Panc1 (cell line): ENCODE data around the gene ASPRV1. TPM values are rescaled to one million over a fixed set of nuclear protein-coding genes. Genes with fewer than 3 reads are reported as not detected.

Source experiments
- ATAC-seq: fragments of 200-7000 bp; cut with Tn5 transposase; 2 replicates; pipeline ENCODE4 v1.9.1; 2020; ENCODE audit warnings: mild to moderate bottlenecking, moderate library complexity
- BruUV-seq: library from RNA; stranded (reverse); fragments of 400-500 nt; replicated peaks from 2 replicates; lab custom pipeline; 2021; lab: Mats Ljungman, UMichigan
- CTCF ChIA-PET: fragments of 300-600 bp; sonication (Branson Sonifier 250); formaldehyde crosslinking; loops from one replicate; lab custom pipeline; 2022; ENCODE audit warnings: antibody characterized with exemption; lab: Charles Lee
- POLR2A ChIA-PET: fragments of 300-600 bp; sonication (Branson Sonifier 250); formaldehyde crosslinking; loops from one replicate; lab custom pipeline; 2022; ENCODE audit warnings: antibody characterized with exemption; lab: Charles Lee
- DNase-seq: peaks from one replicate; pipeline ENCODE4 v3.0.0-alpha.2; 2010; ENCODE audit warnings: low read depth, low spot score
- H3K27ac ChIP-seq: 2 replicates; pipeline ENCODE4 v1.5.1; 2011; ENCODE audit warnings: mild to moderate bottlenecking, low read length, inconsistent platforms
- H3K27me3 ChIP-seq: fragments of 200-500 bp; sonication (Bioruptor generic); 2 replicates; pipeline ENCODE4 v1.6.0; 2014; ENCODE audit warnings: low read length, inconsistent platforms; ENCODE audit not compliant: control insufficient read depth, insufficient read depth
- H3K36me3 ChIP-seq: fragments of 200-500 bp; sonication (Bioruptor generic); 2 replicates; pipeline ENCODE4 v1.5.1; 2014; ENCODE audit warnings: inconsistent platforms, mild to moderate bottlenecking, low read length, moderate library complexity; ENCODE audit not compliant: control insufficient read depth, insufficient read depth
- H3K4me1 ChIP-seq: 2 replicates; pipeline ENCODE4 v1.5.1; 2011; ENCODE audit warnings: inconsistent platforms, mild to moderate bottlenecking, low read length, moderate library complexity; ENCODE audit not compliant: control insufficient read depth, insufficient read depth
- H3K4me3 ChIP-seq, 2 experiments: 2 replicates each; pipeline ENCODE4 v1.5.1; 2011 to 2012; ENCODE audit warnings: low read depth in 2 of 2, low read length in 2 of 2, mild to moderate bottlenecking in 2 of 2, inconsistent platforms in 1 of 2, moderate library complexity in 1 of 2
- H3K9me3 ChIP-seq: fragments of 200-500 bp; sonication (Bioruptor generic); 2 replicates; pipeline ENCODE4 v1.5.1; 2014; ENCODE audit warnings: low read depth, mild to moderate bottlenecking, inconsistent platforms, low read length, moderate library complexity; ENCODE audit not compliant: control insufficient read depth, insufficient read depth
- CTCF ChIP-seq: fragments of 450-650 bp; IDR thresholded peaks from 2 replicates; pipeline ENCODE4 v1.5.1; 2017; ENCODE audit warnings: mild to moderate bottlenecking
- POLR2AphosphoS5 ChIP-seq: IDR thresholded peaks from 2 replicates; pipeline ENCODE4 v1.6.1; 2012; ENCODE audit warnings: mild to moderate bottlenecking, low read depth, low read length, moderate library complexity
- SIN3A ChIP-seq: IDR thresholded peaks from 2 replicates; pipeline ENCODE4 v1.6.1; 2012; ENCODE audit warnings: low read depth, mild to moderate bottlenecking, low read length, moderate library complexity, borderline replicate concordance; ENCODE audit not compliant: insufficient read depth
- TCF7L2 ChIP-seq: IDR thresholded peaks from 2 replicates; pipeline ENCODE4 v1.6.1; 2011; ENCODE audit warnings: mild to moderate bottlenecking, low read depth, low read length, inconsistent platforms
- in situ Hi-C: cut with HindIII; loops from 2 replicates; pipeline ENCODE4 v1.10.0; 2016; ENCODE audit warnings: low sequenced_read_pairs, low pct_unique_long_range_greater_than_20kb
- intact Hi-C: fragments of 100-400 bp; cut with micrococcal nuclease; formaldehyde crosslinking; loops from one replicate; pipeline ENCODE4 v1.10.0; 2022; ENCODE audit not compliant: unreplicated experiment
- total RNA-seq: library from RNA; stranded (reverse); gene quantifications from one replicate; pipeline ENCODE4 v1.2.1, GENCODE V29; 2021; ENCODE audit not compliant: unreplicated experiment
- TF ChIP-seq, protein P1 (sequence below), 2 experiments: IDR thresholded peaks; 2 replicates each; pipeline ENCODE4 v1.6.1; 2011 to 2012; ENCODE audit warnings: low read depth in 2 of 2, control low read depth in 1 of 2, low read length in 1 of 2, mild to moderate bottlenecking in 1 of 2, moderate library complexity in 1 of 2; ENCODE audit not compliant: insufficient read depth in 1 of 2

Gene ASPRV1
- total RNA-seq, 1 experiment from 2014 or later, result 0.21 TPM

GRCh38 chr2:69977186-69977585 is 15.8 kb upstream of the ASPRV1 start:
- intact Hi-C loops (no loop called here), in situ Hi-C loops (no loop called here)
- no peaks in the 10 kb centered on the region for H3K27me3 ChIP-seq
- H3K4me1 ChIP-seq, result no peaks in the 10 kb centered on the region
- H3K36me3 ChIP-seq, result no peaks in the 10 kb centered on the region
- ATAC-seq (no peak), DNase-seq (no peak)
- no peak overlapping the region for H3K4me3 ChIP-seq
- no peaks in the 10 kb centered on the region for H3K9me3 ChIP-seq
- no peak overlapping the region for H3K27ac ChIP-seq
- BruUV-seq, result no TSS peak
- CTCF ChIA-PET, result no interaction called here
- no peak for TF ChIP-seq SIN3A
- no peak for TF ChIP-seq POLR2AphosphoS5
- no peak for TF ChIP-seq CTCF
- TF ChIP-seq TCF7L2, result no peak
- TF ChIP-seq, protein P1, sequence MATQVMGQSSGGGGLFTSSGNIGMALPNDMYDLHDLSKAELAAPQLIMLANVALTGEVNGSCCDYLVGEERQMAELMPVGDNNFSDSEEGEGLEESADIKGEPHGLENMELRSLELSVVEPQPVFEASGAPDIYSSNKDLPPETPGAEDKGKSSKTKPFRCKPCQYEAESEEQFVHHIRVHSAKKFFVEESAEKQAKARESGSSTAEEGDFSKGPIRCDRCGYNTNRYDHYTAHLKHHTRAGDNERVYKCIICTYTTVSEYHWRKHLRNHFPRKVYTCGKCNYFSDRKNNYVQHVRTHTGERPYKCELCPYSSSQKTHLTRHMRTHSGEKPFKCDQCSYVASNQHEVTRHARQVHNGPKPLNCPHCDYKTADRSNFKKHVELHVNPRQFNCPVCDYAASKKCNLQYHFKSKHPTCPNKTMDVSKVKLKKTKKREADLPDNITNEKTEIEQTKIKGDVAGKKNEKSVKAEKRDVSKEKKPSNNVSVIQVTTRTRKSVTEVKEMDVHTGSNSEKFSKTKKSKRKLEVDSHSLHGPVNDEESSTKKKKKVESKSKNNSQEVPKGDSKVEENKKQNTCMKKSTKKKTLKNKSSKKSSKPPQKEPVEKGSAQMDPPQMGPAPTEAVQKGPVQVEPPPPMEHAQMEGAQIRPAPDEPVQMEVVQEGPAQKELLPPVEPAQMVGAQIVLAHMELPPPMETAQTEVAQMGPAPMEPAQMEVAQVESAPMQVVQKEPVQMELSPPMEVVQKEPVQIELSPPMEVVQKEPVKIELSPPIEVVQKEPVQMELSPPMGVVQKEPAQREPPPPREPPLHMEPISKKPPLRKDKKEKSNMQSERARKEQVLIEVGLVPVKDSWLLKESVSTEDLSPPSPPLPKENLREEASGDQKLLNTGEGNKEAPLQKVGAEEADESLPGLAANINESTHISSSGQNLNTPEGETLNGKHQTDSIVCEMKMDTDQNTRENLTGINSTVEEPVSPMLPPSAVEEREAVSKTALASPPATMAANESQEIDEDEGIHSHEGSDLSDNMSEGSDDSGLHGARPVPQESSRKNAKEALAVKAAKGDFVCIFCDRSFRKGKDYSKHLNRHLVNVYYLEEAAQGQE (IDR thresholded peaks at IDR 0.05; ENCODE audit: insufficient read depth in 1 of 2, low read depth in 2 of 2, low read length in 1 of 2), result no peak
- POLR2A ChIA-PET, result no interaction called here

DNA sequence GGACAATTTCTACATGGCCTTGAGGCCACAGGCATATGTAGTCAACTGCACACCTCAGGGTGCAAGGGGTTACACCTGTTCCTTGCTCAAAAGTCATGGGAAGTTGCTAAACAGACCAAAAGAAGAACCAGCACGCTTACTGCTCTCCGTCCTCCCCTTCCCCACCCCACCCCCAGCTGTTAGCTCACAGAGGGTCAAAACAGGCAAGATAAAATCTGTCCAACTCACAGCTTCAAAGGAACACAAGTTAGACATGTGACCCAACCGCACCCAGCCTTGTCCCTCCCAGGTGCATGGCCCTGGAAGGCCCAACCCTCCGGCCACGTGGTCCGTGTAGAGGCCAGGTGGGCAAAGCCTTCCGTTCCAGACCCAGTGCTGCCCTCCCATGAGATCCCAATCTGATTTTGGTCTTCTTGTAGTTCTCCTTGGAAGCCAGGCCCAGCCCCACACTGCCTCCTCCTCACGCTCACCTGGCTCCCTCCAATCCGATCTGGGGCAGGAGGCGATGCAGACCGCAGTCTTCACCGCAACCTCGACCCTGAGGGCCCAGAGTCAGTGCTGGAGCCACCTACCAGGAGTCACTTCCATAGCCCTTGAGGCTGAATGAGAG is 14.5 kb upstream of the ASPRV1 start:
- no peaks in the 10 kb centered on the region for H3K9me3 ChIP-seq
- POLR2A ChIA-PET, result interaction anchor here (0.5 kb wide), 1 partner anchor 938 kb away, joined by 6 read pairs; no protein-coding TSS in a partner anchor
- H3K27me3 ChIP-seq, result no peaks in the 10 kb centered on the region
- intact Hi-C loops, result no loop called here
- no peaks in the 10 kb centered on the region for H3K36me3 ChIP-seq
- TF ChIP-seq POLR2AphosphoS5 (no peak), CTCF (no peak), SIN3A (no peak), TCF7L2 (no peak)
- TF ChIP-seq, protein P1 (IDR thresholded peaks at IDR 0.05; ENCODE audit: insufficient read depth in 1 of 2, low read depth in 2 of 2, low read length in 1 of 2), result no peak
- H3K27ac ChIP-seq, result no peak overlapping the region
- in situ Hi-C loops, result no loop called here
- no peaks in the 10 kb centered on the region for H3K4me1 ChIP-seq
- DNase-seq, result no peak
- BruUV-seq, result no TSS peak
- CTCF ChIA-PET, result no interaction called here
- H3K4me3 ChIP-seq, result no peak overlapping the region
- no peak for ATAC-seq
